ENCODE measurements around the gene CEP41.

Gene CEP41

GRCh38 chr7:130390486-130390885, 50.3 kb downstream of the CEP41 start:
- no peak for DNase-seq (ENCODE audit: low read depth in 1 of 2, low spot score in 1 of 2)
- no peak overlapping the region for H3K27ac ChIP-seq (replicated peaks)
- H3K27me3 ChIP-seq (ENCODE audit: insufficient read depth, poor library complexity, severe bottlenecking): no peaks in the 10 kb centered on the region
- TF ChIP-seq SPI1 (IDR thresholded peaks at IDR 0.05; ENCODE audit: borderline replicate concordance, low read depth): no peak
- no peak for TF ChIP-seq REST (IDR thresholded peaks at IDR 0.05; ENCODE audit: insufficient replicate concordance, low read depth)
- TF ChIP-seq, protein P1, sequence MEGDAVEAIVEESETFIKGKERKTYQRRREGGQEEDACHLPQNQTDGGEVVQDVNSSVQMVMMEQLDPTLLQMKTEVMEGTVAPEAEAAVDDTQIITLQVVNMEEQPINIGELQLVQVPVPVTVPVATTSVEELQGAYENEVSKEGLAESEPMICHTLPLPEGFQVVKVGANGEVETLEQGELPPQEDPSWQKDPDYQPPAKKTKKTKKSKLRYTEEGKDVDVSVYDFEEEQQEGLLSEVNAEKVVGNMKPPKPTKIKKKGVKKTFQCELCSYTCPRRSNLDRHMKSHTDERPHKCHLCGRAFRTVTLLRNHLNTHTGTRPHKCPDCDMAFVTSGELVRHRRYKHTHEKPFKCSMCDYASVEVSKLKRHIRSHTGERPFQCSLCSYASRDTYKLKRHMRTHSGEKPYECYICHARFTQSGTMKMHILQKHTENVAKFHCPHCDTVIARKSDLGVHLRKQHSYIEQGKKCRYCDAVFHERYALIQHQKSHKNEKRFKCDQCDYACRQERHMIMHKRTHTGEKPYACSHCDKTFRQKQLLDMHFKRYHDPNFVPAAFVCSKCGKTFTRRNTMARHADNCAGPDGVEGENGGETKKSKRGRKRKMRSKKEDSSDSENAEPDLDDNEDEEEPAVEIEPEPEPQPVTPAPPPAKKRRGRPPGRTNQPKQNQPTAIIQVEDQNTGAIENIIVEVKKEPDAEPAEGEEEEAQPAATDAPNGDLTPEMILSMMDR (IDR thresholded peaks at IDR 0.05; ENCODE audit: insufficient read depth, low read length): no peak
- no peak for TF ChIP-seq GABPA (IDR thresholded peaks at IDR 0.05; ENCODE audit: low read depth)
- no peak for TF ChIP-seq POLR2AphosphoS5 (IDR thresholded peaks at IDR 0.05; ENCODE audit: low read depth)
- no peak overlapping the region for H3K4me3 ChIP-seq (replicated peaks; ENCODE audit: insufficient read depth, low read length)

DNA sequence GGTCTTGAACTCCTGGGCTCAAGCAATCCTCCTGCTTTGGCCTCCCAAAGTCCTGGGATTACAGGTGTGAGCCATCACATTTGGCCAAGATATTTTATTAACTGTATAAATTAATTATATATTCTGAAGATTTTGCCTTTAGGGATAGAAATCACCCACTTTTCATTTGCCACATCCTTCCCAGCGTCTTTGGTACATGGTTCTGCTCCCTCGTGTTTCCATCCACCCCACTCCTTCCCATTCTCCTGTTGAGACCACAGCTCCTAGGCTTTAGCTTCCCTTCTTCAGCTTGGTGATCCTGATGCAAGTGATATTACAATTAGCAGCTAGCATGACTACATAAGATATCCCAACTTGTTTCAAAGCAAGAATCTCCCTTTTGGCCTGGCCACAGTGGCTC, 52.1 kb downstream of the CEP41 start:
- H3K27me3 ChIP-seq (ENCODE audit: insufficient read depth, poor library complexity, severe bottlenecking): no peaks in the 10 kb centered on the region
- no peak overlapping the region for H3K27ac ChIP-seq (replicated peaks)
- no peak for DNase-seq (ENCODE audit: low read depth in 1 of 2, low spot score in 1 of 2)

DNA sequence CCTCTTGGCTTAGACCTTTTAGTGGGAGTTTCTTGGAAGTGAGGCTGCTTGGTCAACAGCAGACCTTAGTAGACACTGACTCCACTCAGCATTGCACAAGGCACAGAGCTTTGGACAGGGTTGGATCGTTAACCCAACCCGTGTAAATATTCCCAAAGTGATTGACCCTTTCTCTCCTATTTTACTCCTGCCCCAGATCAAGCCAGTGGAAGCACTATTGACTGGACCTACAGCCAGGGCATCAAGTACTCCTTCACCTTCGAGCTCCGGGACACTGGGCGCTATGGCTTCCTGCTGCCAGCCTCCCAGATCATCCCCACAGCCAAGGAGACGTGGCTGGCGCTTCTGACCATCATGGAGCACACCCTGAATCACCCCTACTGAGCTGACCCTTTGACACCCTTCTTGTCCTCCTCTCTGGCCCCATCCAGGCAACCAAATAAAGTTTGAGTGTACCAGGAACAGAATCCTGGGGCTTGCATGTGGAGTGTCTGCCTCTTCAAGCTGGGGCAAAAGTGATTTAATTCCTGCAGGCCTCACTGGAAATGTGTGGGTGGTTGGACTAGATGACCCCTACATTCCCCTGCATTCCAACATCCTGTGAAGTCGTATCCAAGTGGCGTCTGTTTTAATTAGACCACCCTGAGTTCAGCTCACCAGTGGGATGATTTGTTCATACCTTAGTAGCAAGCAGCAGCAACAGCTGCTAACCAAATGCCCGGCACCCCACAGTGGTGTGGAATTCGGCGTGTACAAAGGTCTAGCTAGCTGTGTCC, 53.0 kb downstream of the CEP41 start:
- Histone ChIP-seq H3K27me3 (ENCODE audit: insufficient read depth, poor library complexity, severe bottlenecking) (no peaks in the 10 kb centered on the region), H3K4me3 (replicated peaks; ENCODE audit: insufficient read depth, low read length) (no peak overlapping the region)

More for the DNA sequence above, 52.1 kb downstream of the CEP41 start:
- TF ChIP-seq SPI1 (IDR thresholded peaks at IDR 0.05; ENCODE audit: borderline replicate concordance, low read depth): no peak
- no peak overlapping the region for H3K4me3 ChIP-seq (replicated peaks; ENCODE audit: insufficient read depth, low read length)

More for the DNA sequence above, 53.0 kb downstream of the CEP41 start:
- no peak overlapping the region for H3K27ac ChIP-seq (replicated peaks)
- TF ChIP-seq POLR2AphosphoS5 (IDR thresholded peaks at IDR 0.05; ENCODE audit: low read depth) (no peak), REST (IDR thresholded peaks at IDR 0.05; ENCODE audit: insufficient replicate concordance, low read depth) (no peak)
- TF ChIP-seq, protein P1 (IDR thresholded peaks at IDR 0.05; ENCODE audit: insufficient read depth, low read length): no peak
- no peak for DNase-seq (ENCODE audit: low read depth in 1 of 2, low spot score in 1 of 2)
